Neuronal stem cell (in vitro differentiated cells): ENCODE results near the gene PRSS2.

Experiments used
- DNase-seq: peaks from one replicate; pipeline ENCODE4 v3.0.0-alpha.2; 2013; ENCODE audit warnings: low spot score
- H2AFZ ChIP-seq: one replicate; pipeline ENCODE4 v1.6.1; 2013; ENCODE audit warnings: mild to moderate bottlenecking, low read length, inconsistent platforms
- H2AK5ac ChIP-seq: 2 replicates; pipeline ENCODE4 v1.6.1; 2013; ENCODE audit warnings: low read depth, mild to moderate bottlenecking, inconsistent platforms, low read length, moderate library complexity, mixed read lengths
- H2BK120ac ChIP-seq: 2 replicates; pipeline ENCODE4 v1.6.1; 2013; ENCODE audit warnings: low read depth, mild to moderate bottlenecking, inconsistent platforms, low read length, moderate library complexity, mixed read lengths
- H2BK12ac ChIP-seq: one replicate; pipeline ENCODE4 v1.6.1; 2013; ENCODE audit warnings: low read length, inconsistent platforms
- H2BK15ac ChIP-seq: 2 replicates; pipeline ENCODE4 v1.6.1; 2013; ENCODE audit warnings: mild to moderate bottlenecking, low read length, inconsistent platforms, mixed read lengths
- H2BK5ac ChIP-seq: one replicate; pipeline ENCODE4 v1.6.1; 2013; ENCODE audit warnings: inconsistent platforms, mild to moderate bottlenecking, low read length, moderate library complexity
- H3K14ac ChIP-seq: one replicate; pipeline ENCODE4 v1.6.1; 2013; ENCODE audit warnings: low read length, inconsistent platforms
- H3K18ac ChIP-seq: 2 replicates; pipeline ENCODE4 v1.6.1; 2013; ENCODE audit warnings: low read length, inconsistent platforms
- H3K23ac ChIP-seq: 2 replicates; pipeline ENCODE4 v1.6.1; 2013; ENCODE audit warnings: low read depth, mild to moderate bottlenecking, mixed read lengths, low read length, inconsistent platforms; ENCODE audit not compliant: poor library complexity
- H3K27ac ChIP-seq: replicated peaks from 3 replicates; pipeline ENCODE4 v1.5.1; 2013; ENCODE audit warnings: low read length, inconsistent platforms
- H3K27me3 ChIP-seq, 3 experiments: 2 replicates each; pipeline ENCODE4 v1.6.1; 2013; ENCODE audit warnings: low read length in 3 of 3, mild to moderate bottlenecking in 2 of 3, inconsistent platforms in 1 of 3, low read depth in 1 of 3, mixed read lengths in 1 of 3, moderate library complexity in 1 of 3; ENCODE audit not compliant: control insufficient read depth in 3 of 3, insufficient read depth in 3 of 3
- H3K36me3 ChIP-seq, 2 donors: replicated peaks in 1 of 2; 2 replicates each; pipeline ENCODE4 v1.6.1; 2013; ENCODE audit warnings: low read length in 2 of 2; ENCODE audit not compliant: control insufficient read depth in 2 of 2, insufficient read depth in 2 of 2
- H3K4ac ChIP-seq: 2 replicates; pipeline ENCODE4 v1.6.1; 2013; ENCODE audit warnings: inconsistent platforms, mild to moderate bottlenecking, low read length, moderate library complexity
- H3K4me1 ChIP-seq, 2 donors: 1 replicate in 1 of 2; 2 replicates in 1 of 2; pipeline ENCODE4 v1.6.1; 2013; ENCODE audit warnings: low read length in 2 of 2, low read depth in 1 of 2; ENCODE audit not compliant: control insufficient read depth in 2 of 2, insufficient read depth in 1 of 2
- H3K4me2 ChIP-seq: one replicate; pipeline ENCODE4 v1.6.1; 2013; ENCODE audit warnings: mild to moderate bottlenecking, low read length, inconsistent platforms; ENCODE audit not compliant: insufficient read depth, poor library complexity, severe bottlenecking
- H3K4me3 ChIP-seq, 2 donors: 2 replicates each; pipeline ENCODE4 v1.5.1; 2013; ENCODE audit warnings: low read length in 2 of 2, mild to moderate bottlenecking in 2 of 2, inconsistent platforms in 1 of 2, moderate library complexity in 1 of 2
- H3K79me1 ChIP-seq: one replicate; pipeline ENCODE4 v1.6.1; 2013; ENCODE audit warnings: low read depth, mild to moderate bottlenecking, inconsistent platforms, low read length, moderate library complexity
- H3K9ac ChIP-seq: one replicate; pipeline ENCODE4 v1.6.1; 2013; ENCODE audit warnings: mild to moderate bottlenecking, low read depth, low read length, inconsistent platforms; ENCODE audit not compliant: poor library complexity
- H3K9me3 ChIP-seq, 2 donors: replicated peaks in 1 of 2; 2 replicates each; pipeline versions ENCODE3 to v1.6.1; 2013; ENCODE audit warnings: low read length in 2 of 2, mild to moderate bottlenecking in 2 of 2, inconsistent platforms in 1 of 2, low read depth in 1 of 2, mixed read lengths in 1 of 2, moderate library complexity in 1 of 2; ENCODE audit not compliant: control insufficient read depth in 2 of 2, insufficient read depth in 1 of 2
- H4K8ac ChIP-seq: one replicate; pipeline ENCODE4 v1.6.1; 2013; ENCODE audit warnings: low read depth, mild to moderate bottlenecking, inconsistent platforms, low read length, moderate library complexity
- H4K91ac ChIP-seq: one replicate; pipeline ENCODE4 v1.6.1; 2013; ENCODE audit warnings: low read length, low read depth, mild to moderate bottlenecking, inconsistent platforms; ENCODE audit not compliant: poor library complexity
- WGBS, 2 donors: extraction: QIAGEN DNeasy Blood & Tissue Kit; methylation state at CpG; one replicate each; pipeline ENCODE4 v1.1.7; 2013; ENCODE audit warnings: missing lambda C conversion rate in 2 of 2, mixed read lengths in 1 of 2; ENCODE audit not compliant: insufficient read length in 2 of 2, insufficient replicate concordance in 1 of 2; ENCODE audit errors: extremely low coverage in 2 of 2; 5-methylcytosine and 5-hydroxymethylcytosine counted together

The PRSS2 gene

GRCh38 chr7:142813226-142813625 is 42.5 kb downstream of the PRSS2 start:
- Histone ChIP-seq H3K9me3 (no peaks in the 10 kb centered on the region), H3K79me1 (no peaks in the 10 kb centered on the region), H3K18ac (no peak overlapping the region), H3K36me3 (no peaks in the 10 kb centered on the region), H2AFZ (no peak overlapping the region), H3K27ac (no peak overlapping the region), H3K4ac (no peak overlapping the region), H2BK120ac (no peak overlapping the region), H2BK12ac (no peak overlapping the region), H4K91ac (no peak overlapping the region), H2BK5ac (no peak overlapping the region), H3K4me2 (no peak overlapping the region), H3K27me3 (no peaks in the 10 kb centered on the region), H3K4me1 (no peaks in the 10 kb centered on the region), H4K8ac (no peak overlapping the region), H2BK15ac (no peak overlapping the region), H3K23ac (no peak overlapping the region), H3K14ac (no peak overlapping the region), H2AK5ac (no peak overlapping the region), H3K9ac (no peak overlapping the region), H3K4me3 (no peak overlapping the region)
- WGBS, 2 donors = no CpG with 5 or more reads among the region's 2 CpGs
- DNase-seq = no peak

- H3K4me3 ChIP-seq = no peak overlapping the region
- no peak overlapping the region for H3K18ac ChIP-seq
- DNase-seq = no peak
- no peak overlapping the region for H2BK12ac ChIP-seq
- WGBS, 2 donors = no CpG with 5 or more reads among the region's 1 CpG
- no peak overlapping the region for H2AK5ac ChIP-seq
- H3K27me3 ChIP-seq = no peaks in the 10 kb centered on the region
- H3K27ac ChIP-seq = no peak overlapping the region
- H3K23ac ChIP-seq = no peak overlapping the region
- no peaks in the 10 kb centered on the region for H3K36me3 ChIP-seq
- H2BK15ac ChIP-seq = no peak overlapping the region
- H3K4ac ChIP-seq = no peak overlapping the region
- H4K8ac ChIP-seq = no peak overlapping the region
- H3K4me1 ChIP-seq = no peaks in the 10 kb centered on the region
- no peak overlapping the region for H3K9ac ChIP-seq
- no peak overlapping the region for H3K14ac ChIP-seq
- H3K4me2 ChIP-seq = no peak overlapping the region
- no peaks in the 10 kb centered on the region for H3K9me3 ChIP-seq
- no peaks in the 10 kb centered on the region for H3K79me1 ChIP-seq
- H2BK120ac ChIP-seq = no peak overlapping the region
- no peak overlapping the region for H2BK5ac ChIP-seq
- no peak overlapping the region for H2AFZ ChIP-seq
- no peak overlapping the region for H4K91ac ChIP-seq
Observed at GRCh38 chr7:142813699-142814098, 42.9 kb downstream of the PRSS2 start.

- Histone ChIP-seq H2AFZ (no peak overlapping the region), H3K27me3 (no peaks in the 10 kb centered on the region), H3K36me3 (no peaks in the 10 kb centered on the region), H3K9ac (no peak overlapping the region), H2BK5ac (no peak overlapping the region), H4K91ac (no peak overlapping the region), H3K23ac (no peak overlapping the region), H3K4me2 (no peak overlapping the region), H2BK12ac (no peak overlapping the region), H2BK15ac (no peak overlapping the region), H3K27ac (no peak overlapping the region), H2AK5ac (no peak overlapping the region), H3K4me3 (no peak overlapping the region), H3K18ac (no peak overlapping the region), H3K79me1 (no peaks in the 10 kb centered on the region), H3K4me1 (no peaks in the 10 kb centered on the region), H2BK120ac (no peak overlapping the region), H4K8ac (no peak overlapping the region), H3K9me3 (no peaks in the 10 kb centered on the region), H3K4ac (no peak overlapping the region), H3K14ac (no peak overlapping the region)
- no CpG with 5 or more reads among the region's 2 CpGs for WGBS, 2 donors
- DNase-seq = no peak
Observed at GRCh38 chr7:142814451-142814850, 43.7 kb downstream of the PRSS2 start.

GRCh38 chr7:142815134-142815533 is 44.4 kb downstream of the PRSS2 start:
- H2BK12ac ChIP-seq = no peak overlapping the region
- H3K79me1 ChIP-seq = no peaks in the 10 kb centered on the region
- H3K4me2 ChIP-seq = no peak overlapping the region
- WGBS, 2 donors = no CpG with 5 or more reads among the region's 3 CpGs
- no peak overlapping the region for H4K91ac ChIP-seq
- H3K18ac ChIP-seq = no peak overlapping the region
- no peak overlapping the region for H4K8ac ChIP-seq
- no peak for DNase-seq
- H3K23ac ChIP-seq = no peak overlapping the region
- no peak overlapping the region for H2BK5ac ChIP-seq
- H2BK15ac ChIP-seq = no peak overlapping the region
- no peak overlapping the region for H3K4me3 ChIP-seq
- no peaks in the 10 kb centered on the region for H3K9me3 ChIP-seq
- H3K4me1 ChIP-seq = no peaks in the 10 kb centered on the region
- H3K14ac ChIP-seq = no peak overlapping the region
- H2AFZ ChIP-seq = no peak overlapping the region
- no peak overlapping the region for H2BK120ac ChIP-seq
- no peak overlapping the region for H3K4ac ChIP-seq
- H3K27me3 ChIP-seq = no peaks in the 10 kb centered on the region
- H3K9ac ChIP-seq = no peak overlapping the region
- H3K36me3 ChIP-seq = no peaks in the 10 kb centered on the region
- no peak overlapping the region for H3K27ac ChIP-seq
- H2AK5ac ChIP-seq = no peak overlapping the region
